Astrocyte of the cerebellum (primary cell): ENCODE measurements around the gene SRP9.
A peak's percentile ranks its signal among the peaks of the same experiment; 100 is the strongest.

Experiments used
- DNase-seq: peaks from one replicate; pipeline ENCODE4 v3.0.0-alpha.2; 2011; ENCODE audit warnings: low read depth
- H3K4me3 ChIP-seq: 2 replicates; pipeline ENCODE4 v1.5.1; 2011; ENCODE audit warnings: mild to moderate bottlenecking, low read depth, low read length, moderate library complexity
- CTCF ChIP-seq: IDR thresholded peaks from 2 replicates; pipeline ENCODE4 v1.5.1; 2012; ENCODE audit warnings: low read length, low read depth, moderate library complexity, mild to moderate bottlenecking; ENCODE audit errors: missing control alignments
- in situ Hi-C: cut with HindIII; loops from 2 replicates; pipeline ENCODE4 v1.10.0; 2017; ENCODE audit warnings: low sequenced_read_pairs

The SRP9 gene

GRCh38 chr1:225768662-225769426 is 8.8 kb upstream of the SRP9 start:
- no peak for DNase-seq
- no peak overlapping the region for H3K4me3 ChIP-seq
- in situ Hi-C loops, result loop anchor here (5.0 kb wide), 1 partner anchor 212 kb away; no protein-coding TSS in a partner anchor
- no peak for TF ChIP-seq CTCF

- H3K4me3 ChIP-seq, result no peak overlapping the region
- in situ Hi-C loops, result loop anchor here (5.0 kb wide), 1 partner anchor 212 kb away; no protein-coding TSS in a partner anchor
- DNase-seq, result no peak
- no peak for TF ChIP-seq CTCF
These were observed 7.9 kb upstream of the SRP9 start for GRCh38 chr1:225769687-225770086.

- H3K4me3 ChIP-seq, result no peak overlapping the region
- no peak for TF ChIP-seq CTCF
- in situ Hi-C loops, result no loop called here
- DNase-seq, result no peak
These were observed 6.9 kb upstream of the SRP9 start for GRCh38 chr1:225770561-225771248.

GRCh38 chr1:225771661-225772322 is 5.8 kb upstream of the SRP9 start:
- in situ Hi-C loops, result no loop called here
- DNase-seq, result no peak
- H3K4me3 ChIP-seq, result no peak overlapping the region
- TF ChIP-seq CTCF, result no peak

GRCh38 chr1:225772323-225772768 is 5.3 kb upstream of the SRP9 start:
- H3K4me3 ChIP-seq, result no peak overlapping the region
- peak; percentile 90 for TF ChIP-seq CTCF
- in situ Hi-C loops, result no loop called here
- DNase-seq, result peak; percentile 87

- no peak for DNase-seq
- TF ChIP-seq CTCF, result no peak
- in situ Hi-C loops, result no loop called here
- H3K4me3 ChIP-seq, result no peak overlapping the region
These were observed 4.8 kb upstream of the SRP9 start for GRCh38 chr1:225772848-225773247.
